Measurements from ENCODE around the gene SGCE.

- TF ChIP-seq CTCF (IDR thresholded peaks at IDR 0.05) (no peak), POLR2A (IDR thresholded peaks at IDR 0.05) (no peak)
Observed at GRCh38 chr7:94540428-94540827, 115.5 kb downstream of the SGCE start.

Measured in testis (tissue), 2 donors.